C4-2B (cell line): ENCODE results near the gene PIP5KL1.

Source experiments
- H3K27ac ChIP-seq: fragments of 450-650 bp; 2 replicates; pipeline ENCODE4 v1.5.1; 2017
- CTCF ChIP-seq: fragments of 450-650 bp; conservative IDR thresholded peaks from 2 replicates; pipeline ENCODE4 v1.5.1; 2017; ENCODE audit warnings: mild to moderate bottlenecking
- ZFX ChIP-seq: fragments of 450-650 bp; IDR thresholded peaks from 2 replicates; pipeline ENCODE4 v1.6.1; 2017

Gene PIP5KL1

DNA sequence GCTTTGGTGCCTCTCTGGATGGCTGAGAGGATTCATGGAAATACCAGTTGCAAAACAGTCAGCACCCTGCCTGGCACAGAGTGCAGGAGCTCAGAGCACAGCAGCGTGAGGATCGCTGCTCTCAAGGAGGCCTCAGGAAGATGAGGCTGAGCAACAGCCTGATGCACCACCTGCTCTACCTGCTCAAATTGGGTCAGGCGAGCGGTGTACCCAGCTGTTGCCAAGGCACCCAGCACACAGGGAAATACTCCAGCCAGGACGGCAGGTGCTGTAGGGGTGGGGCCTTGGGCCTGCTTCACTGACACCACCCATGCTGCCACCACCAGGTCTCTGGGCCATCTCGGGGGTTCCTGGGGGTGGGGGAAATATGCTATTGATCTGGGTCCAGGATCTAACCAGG, 45.9 kb upstream of the PIP5KL1 start:
- TF ChIP-seq CTCF (no peak), ZFX (no peak)
- H3K27ac ChIP-seq, result peak overlapping the region; percentile 80

DNA sequence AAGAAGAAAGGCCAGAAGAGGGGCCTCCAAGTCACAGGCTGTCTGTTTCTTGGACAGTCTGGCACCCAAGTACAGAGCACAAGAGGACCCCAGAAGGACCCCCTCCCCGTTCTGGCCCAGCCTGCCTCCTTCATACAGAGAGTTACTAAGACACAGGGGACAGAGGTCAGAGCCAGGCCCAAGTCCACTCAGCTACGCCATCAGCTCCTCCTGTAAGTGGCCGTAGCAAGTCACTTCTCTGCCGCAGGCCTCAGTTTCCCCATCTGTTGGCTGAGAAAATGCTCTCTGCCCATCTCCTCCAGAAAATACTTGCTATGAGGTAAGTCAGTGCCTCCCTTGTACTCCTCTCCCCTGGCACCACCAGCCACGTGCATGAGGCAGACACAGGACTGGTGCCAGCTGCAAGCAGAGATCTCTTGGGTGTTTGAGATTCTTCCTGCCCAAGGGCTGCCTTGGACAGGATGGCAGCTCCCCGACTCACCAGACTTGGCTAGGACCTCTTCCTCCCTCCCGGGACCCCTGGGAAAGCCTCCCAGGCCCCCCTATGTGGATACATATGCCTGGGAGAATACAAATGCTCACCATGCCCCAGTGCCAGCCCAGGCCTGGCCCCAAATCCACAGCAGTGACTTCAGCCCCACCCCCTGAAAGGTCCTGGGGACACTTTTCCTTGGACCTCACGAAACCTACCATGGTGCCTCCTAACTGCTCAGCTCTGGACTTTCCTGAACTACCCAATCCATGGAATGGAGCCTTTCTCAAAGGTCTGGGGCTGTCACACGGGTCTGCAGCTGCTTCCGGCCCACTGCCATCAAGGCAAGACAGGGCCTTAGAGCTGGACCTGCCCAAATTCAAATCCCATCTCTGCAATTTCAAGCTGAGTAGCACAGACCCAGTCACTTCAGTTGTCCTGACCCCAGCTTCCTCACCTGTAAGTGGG, 45.1 kb upstream of the PIP5KL1 start:
- peak overlapping the region; percentile 85 for H3K27ac ChIP-seq
- TF ChIP-seq ZFX (no peak), CTCF (no peak)

GRCh38 chr9:127974769-127975261, 44.2 kb upstream of the PIP5KL1 start:
- TF ChIP-seq ZFX, result no peak
- no peak for TF ChIP-seq CTCF
- peak overlapping the region; percentile 85 for H3K27ac ChIP-seq

DNA sequence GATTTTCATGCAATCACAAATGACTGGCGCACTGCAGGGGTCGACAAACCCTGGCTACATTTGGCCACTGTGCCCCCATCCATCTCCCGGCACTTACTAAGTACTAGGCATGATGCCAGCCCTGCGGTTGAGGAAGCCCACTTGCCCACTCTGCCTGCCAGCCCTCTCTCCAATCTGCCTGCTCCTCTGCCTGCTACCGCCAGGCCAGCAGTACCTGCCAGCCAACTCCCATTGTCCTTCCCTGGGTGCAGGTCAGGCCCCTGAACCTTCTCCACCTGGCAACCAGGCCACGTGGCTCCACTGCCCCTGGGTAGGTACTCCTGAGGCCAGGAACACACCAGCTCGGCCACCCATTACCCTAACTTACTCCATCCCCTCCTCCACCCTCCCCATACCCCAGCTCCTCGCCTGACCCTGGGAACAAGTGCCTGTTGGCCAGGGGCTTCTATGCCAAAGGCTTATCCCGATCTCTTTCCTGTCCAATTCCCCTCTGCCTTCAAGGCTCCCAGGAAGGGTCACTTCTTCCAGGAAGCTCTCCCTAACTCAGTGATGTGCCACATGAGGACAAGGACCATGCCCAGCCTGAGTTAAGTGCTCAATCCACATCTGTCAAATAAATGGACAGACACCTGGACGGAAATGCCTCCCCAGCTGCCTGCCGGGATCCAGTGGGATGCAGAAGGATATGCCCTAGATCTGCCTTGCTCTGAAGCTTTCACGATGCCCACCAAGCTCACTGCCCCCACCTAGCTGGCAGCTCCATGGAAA, 43.6 kb upstream of the PIP5KL1 start:
- H3K27ac ChIP-seq, result peak overlapping the region; percentile 85
- TF ChIP-seq CTCF (no peak), ZFX (no peak)

- TF ChIP-seq ZFX (peak; percentile 74; the same call in 1 of the 2 replicates), CTCF (no peak)
- H3K27ac ChIP-seq, result peak overlapping the region; percentile 85
Measured at GRCh38 chr9:127973169-127974000, 42.8 kb upstream of the PIP5KL1 start.

DNA sequence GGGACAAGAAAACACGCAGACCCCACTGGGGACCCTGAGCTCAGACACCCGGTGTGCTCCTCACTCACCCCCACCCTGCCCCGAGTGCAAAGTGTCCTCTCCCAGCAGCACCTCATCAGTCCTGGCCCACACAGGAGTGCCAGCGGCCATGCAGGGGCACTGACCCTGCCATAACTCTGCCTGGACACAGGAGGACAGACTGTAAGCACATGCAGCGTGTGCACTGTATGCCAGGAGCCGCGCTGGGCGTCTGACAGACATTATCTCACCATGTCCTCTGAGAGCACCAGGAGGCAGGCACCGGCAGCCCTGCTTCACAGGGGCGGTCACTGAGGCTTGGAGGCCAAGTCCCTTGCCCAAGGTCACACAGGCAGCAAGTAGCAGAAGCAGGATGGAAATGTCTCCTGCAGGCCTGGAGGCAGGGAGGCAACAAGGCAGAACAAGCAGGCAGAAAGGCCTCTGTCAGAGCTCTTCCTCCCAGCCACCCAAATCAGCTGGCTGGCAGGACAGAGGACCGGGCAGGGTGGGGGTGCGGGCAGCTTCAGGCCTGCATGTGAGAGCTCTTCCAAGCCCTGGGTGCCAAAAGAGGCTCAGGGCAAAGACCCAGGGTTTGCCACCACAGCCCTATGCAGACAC, 41.8 kb upstream of the PIP5KL1 start:
- H3K27ac ChIP-seq, result peak overlapping the region; percentile 85
- TF ChIP-seq CTCF, result no peak
- TF ChIP-seq ZFX, result no peak
